HG03064 (cell line): ENCODE data around the gene CHRFAM7A.
"Not testable (repeated sequence)": the region's sequence is repeated elsewhere in the genome, so short reads cannot be mapped to it uniquely, and the experiment has no call there.

Experiments
- ATAC-seq: cut with Tn5 transposase; IDR thresholded peaks from one replicate; pipeline ENCODE4 v1.9.1; 2021; ENCODE audit warnings: low read depth; ENCODE audit not compliant: unreplicated experiment

The CHRFAM7A gene

GRCh38 chr15:30326145-30326544, 67.2 kb downstream of the CHRFAM7A start:
- not testable (repeated sequence) for ATAC-seq

DNA sequence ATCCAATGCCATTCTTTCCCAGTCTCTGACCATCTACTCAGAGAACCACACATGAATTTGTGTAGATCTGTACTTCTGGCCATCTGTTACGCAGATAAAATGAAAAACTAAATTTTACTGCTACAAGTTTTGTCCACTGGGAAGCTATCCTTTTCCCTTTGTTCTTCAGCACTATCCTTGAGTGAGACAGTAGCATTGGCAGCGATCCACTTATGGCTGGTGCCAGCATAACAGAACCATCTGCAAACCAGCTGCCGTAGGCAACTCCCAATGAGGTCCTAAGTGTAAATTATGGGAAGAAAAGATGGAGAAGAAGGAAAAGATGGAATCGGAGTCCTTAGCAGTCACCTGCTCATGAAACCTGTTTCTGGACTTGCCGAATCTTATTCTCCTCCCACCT, 72.3 kb downstream of the CHRFAM7A start:
- not testable (repeated sequence) for ATAC-seq

DNA sequence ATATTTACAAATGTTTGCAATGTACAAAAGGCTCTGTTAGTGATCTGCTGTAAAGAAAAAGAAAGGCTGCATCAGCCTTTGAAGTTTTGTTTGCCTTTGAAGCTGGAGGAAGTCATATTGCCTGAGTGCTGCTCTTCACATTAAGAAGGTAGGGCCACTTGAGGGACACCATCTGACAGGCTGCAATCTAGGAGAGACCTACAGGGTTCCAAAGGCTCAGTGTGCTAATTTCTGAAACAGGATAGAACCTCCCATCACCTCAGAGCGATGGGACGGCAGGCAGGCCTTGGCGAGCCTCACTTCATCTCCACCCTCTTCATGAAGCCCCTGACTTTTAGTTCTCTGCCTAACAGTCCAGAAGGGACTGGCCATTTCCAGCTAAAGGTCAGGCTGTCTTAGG, 77.6 kb downstream of the CHRFAM7A start:
- not testable (repeated sequence) for ATAC-seq

DNA sequence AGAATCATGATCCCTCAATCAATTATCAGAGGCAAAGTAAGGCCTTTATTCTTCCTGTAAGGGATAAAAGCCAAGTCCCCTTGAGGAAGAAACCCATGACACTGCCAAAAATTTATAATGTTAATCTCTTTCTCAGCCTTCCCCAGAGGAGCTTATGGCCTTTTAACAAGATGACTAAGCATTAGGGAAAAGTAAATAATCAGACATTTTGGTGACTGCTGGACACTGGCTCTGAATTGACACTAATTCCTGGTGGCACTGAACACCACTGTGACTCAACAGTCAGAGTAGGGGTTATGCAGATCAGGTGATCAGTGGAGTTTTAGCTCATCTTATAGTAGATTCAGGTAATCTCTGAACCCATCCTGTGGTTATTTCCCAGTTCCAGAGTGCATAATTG, 82.8 kb downstream of the CHRFAM7A start:
- not testable (repeated sequence) for ATAC-seq
